ENCODE results near the gene SDF2L1. TPM values are rescaled to one million over a fixed set of nuclear protein-coding genes. Genes with fewer than 3 reads are reported as not detected.
"Not testable (repeated sequence)": the region's sequence is repeated elsewhere in the genome, so short reads cannot be mapped to it uniquely, and the experiment has no call there.

Gene SDF2L1
- polyA plus RNA-seq, 1 donor, result 7.2 TPM

- no peak for DNase-seq
Measured at GRCh38 chr22:21665047-21665851, 23.1 kb downstream of the SDF2L1 start.

GRCh38 chr22:21666786-21667185 lies 24.7 kb downstream of the SDF2L1 start:
- no peak for DNase-seq

- no peak for DNase-seq
Measured at GRCh38 chr22:21669026-21669425, 26.9 kb downstream of the SDF2L1 start.

GRCh38 chr22:21672107-21672629 lies 30.1 kb downstream of the SDF2L1 start:
- DNase-seq, result no peak

GRCh38 chr22:21673534-21674321 lies 31.6 kb downstream of the SDF2L1 start:
- no peak for DNase-seq

GRCh38 chr22:21674638-21675245 lies 32.6 kb downstream of the SDF2L1 start:
- DNase-seq, result no peak

- DNase-seq, result no peak
Measured at GRCh38 chr22:21677606-21678443, 35.7 kb downstream of the SDF2L1 start.

- not testable (repeated sequence) for DNase-seq
Measured at GRCh38 chr22:21678842-21679241, 36.7 kb downstream of the SDF2L1 start.

- DNase-seq, result no peak
Measured at GRCh38 chr22:21679383-21679782, 37.3 kb downstream of the SDF2L1 start.

GRCh38 chr22:21680830-21681565 lies 38.9 kb downstream of the SDF2L1 start:
- no peak for DNase-seq

- DNase-seq, result no peak
Measured at GRCh38 chr22:21681566-21682370, 39.7 kb downstream of the SDF2L1 start.

- no peak for DNase-seq
Measured at GRCh38 chr22:21682385-21683175, 40.5 kb downstream of the SDF2L1 start.

GRCh38 chr22:21683401-21683811 lies 41.3 kb downstream of the SDF2L1 start:
- DNase-seq, result no peak

- no peak for DNase-seq
Measured at GRCh38 chr22:21684492-21685163, 42.5 kb downstream of the SDF2L1 start.

GRCh38 chr22:21685164-21685513 lies 43.0 kb downstream of the SDF2L1 start:
- DNase-seq, result no peak

GRCh38 chr22:21686193-21686608 lies 44.1 kb downstream of the SDF2L1 start:
- DNase-seq, result no peak

GRCh38 chr22:21686634-21687393 lies 44.7 kb downstream of the SDF2L1 start:
- DNase-seq, result no peak

- DNase-seq, result no peak
Measured at GRCh38 chr22:21687685-21688259, 45.7 kb downstream of the SDF2L1 start.

Data from hindlimb muscle (tissue), 1 donor.